DOHH2 (cell line): Measurements from ENCODE around the gene OVOL1.

Source experiments
- EZH2phosphoT487 ChIP-seq: fragments of 200-600 bp; sonication (generic); IDR thresholded peaks from 2 replicates; pipeline ENCODE4 v1.6.1; 2017; ENCODE audit warnings: borderline replicate concordance, mild to moderate bottlenecking, antibody characterized with exemption, low read length, moderate library complexity, mixed read lengths
- TF ChIP-seq, protein P1 (sequence below): fragments of 200-600 bp; sonication (generic); IDR thresholded peaks from one replicate; pipeline ENCODE4 v1.5.1; 2014; ENCODE audit warnings: antibody characterized with exemption, mild to moderate bottlenecking, low read depth, low read length; ENCODE audit not compliant: poor library complexity, severe bottlenecking

- TF ChIP-seq, protein P1, sequence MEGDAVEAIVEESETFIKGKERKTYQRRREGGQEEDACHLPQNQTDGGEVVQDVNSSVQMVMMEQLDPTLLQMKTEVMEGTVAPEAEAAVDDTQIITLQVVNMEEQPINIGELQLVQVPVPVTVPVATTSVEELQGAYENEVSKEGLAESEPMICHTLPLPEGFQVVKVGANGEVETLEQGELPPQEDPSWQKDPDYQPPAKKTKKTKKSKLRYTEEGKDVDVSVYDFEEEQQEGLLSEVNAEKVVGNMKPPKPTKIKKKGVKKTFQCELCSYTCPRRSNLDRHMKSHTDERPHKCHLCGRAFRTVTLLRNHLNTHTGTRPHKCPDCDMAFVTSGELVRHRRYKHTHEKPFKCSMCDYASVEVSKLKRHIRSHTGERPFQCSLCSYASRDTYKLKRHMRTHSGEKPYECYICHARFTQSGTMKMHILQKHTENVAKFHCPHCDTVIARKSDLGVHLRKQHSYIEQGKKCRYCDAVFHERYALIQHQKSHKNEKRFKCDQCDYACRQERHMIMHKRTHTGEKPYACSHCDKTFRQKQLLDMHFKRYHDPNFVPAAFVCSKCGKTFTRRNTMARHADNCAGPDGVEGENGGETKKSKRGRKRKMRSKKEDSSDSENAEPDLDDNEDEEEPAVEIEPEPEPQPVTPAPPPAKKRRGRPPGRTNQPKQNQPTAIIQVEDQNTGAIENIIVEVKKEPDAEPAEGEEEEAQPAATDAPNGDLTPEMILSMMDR, result no peak
- no peak for TF ChIP-seq EZH2phosphoT487
Measured at GRCh38 chr11:65742353-65742752, 44.5 kb upstream of the OVOL1 start.
